ENCODE data around the gene EVI2B. TPM values are rescaled to one million over a fixed set of nuclear protein-coding genes. Genes with fewer than 3 reads are reported as not detected.

The EVI2B gene
- total RNA-seq, 1 experiment from 2014 or later, result 0.11 TPM

DNA sequence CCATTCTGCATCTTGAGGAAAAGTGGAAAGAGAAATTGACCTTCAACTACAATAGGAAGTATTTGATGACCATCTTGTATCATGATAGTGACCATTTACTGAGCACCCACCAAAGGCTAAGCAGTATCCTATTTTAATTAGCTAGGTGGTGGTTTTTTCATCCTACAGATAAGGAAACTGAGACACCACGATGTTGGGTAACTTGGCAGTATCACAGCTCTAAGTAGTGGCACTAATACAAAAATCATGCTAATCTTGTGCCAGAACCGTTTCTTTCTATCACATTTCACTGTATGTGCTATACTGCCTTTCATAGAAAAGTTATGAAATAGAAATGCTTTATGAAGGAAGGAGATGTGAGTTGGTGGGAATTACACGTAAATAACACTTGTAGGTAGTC, 2.3 kb downstream of the EVI2B start:
- Histone ChIP-seq H3K36me3 (ENCODE audit: low read depth, low read length) (no peaks in the 10 kb centered on the region), H3F3A (ENCODE audit: low read length, unreplicated experiment) (no peaks in the 10 kb centered on the region), H3K9me2 (replicated peaks; ENCODE audit: low read length) (no peaks in the 10 kb centered on the region), H3K4me2 (ENCODE audit: low read length) (no peak overlapping the region), H3K9ac (ENCODE audit: low read length) (no peak overlapping the region), H3K9me3 (ENCODE audit: low read length) (no peaks in the 10 kb centered on the region), H3K27ac (ENCODE audit: low read length) (no peak overlapping the region), H3K4me3 (ENCODE audit: low read length) (no peak overlapping the region), H2AFZ (ENCODE audit: low read length) (no peak overlapping the region), H3K4me1 (ENCODE audit: insufficient read depth, low read length) (peaks cover 17% of the 10 kb centered on the region), H3K79me2 (ENCODE audit: low read length) (no peaks in the 10 kb centered on the region), H3K27me3 (ENCODE audit: low read length) (no peaks in the 10 kb centered on the region), H4K20me1 (ENCODE audit: low read length) (no peaks in the 10 kb centered on the region)
- CTCF ChIA-PET, result no interaction called here
- ATAC-seq, result no peak
- DNase-seq, result no peak
- POLR2A ChIA-PET (ENCODE audit: unreplicated experiment), result no interaction called here
- no TSS peak for BruUV-seq (replicated peaks)
- intact Hi-C loops (cut with micrococcal nuclease), result loop anchor here (10.0 kb wide), 1 partner anchor 53 kb away; no protein-coding TSS in a partner anchor
- TF ChIP-seq EZH2phosphoT487 (IDR thresholded peaks at IDR 0.05; ENCODE audit: borderline replicate concordance, low read length) (no peak), EZH2 (IDR thresholded peaks at IDR 0.05; ENCODE audit: low read length, unreplicated experiment) (no peak), CTCF (conservative IDR thresholded peaks at IDR 0.05; ENCODE audit: low read depth, low read length) (no peak)

DNA sequence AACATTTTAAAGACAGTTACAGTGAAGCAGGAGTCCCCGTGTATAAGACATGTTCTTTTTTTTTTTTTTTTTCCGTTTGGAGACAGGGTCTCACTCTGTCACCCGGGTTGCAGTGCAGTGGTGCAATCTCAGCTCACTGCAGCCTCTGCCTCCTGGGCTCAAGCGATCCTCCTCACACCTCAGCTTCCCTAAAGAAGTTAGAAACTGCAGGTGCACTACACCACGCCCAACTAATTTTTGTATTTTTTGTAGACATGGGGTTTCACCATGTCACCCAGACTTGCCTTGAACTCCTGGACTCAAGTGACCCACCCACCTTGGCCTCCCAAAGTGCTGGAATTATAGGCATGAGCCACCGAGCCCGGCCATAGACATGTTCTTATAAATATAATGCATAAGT, 3.0 kb downstream of the EVI2B start:
- no peak overlapping the region for H3K27ac ChIP-seq (ENCODE audit: low read length)
- no peak overlapping the region for H3K4me3 ChIP-seq (ENCODE audit: low read length)
- POLR2A ChIA-PET (ENCODE audit: unreplicated experiment), result no interaction called here
- no peak overlapping the region for H3K4me2 ChIP-seq (ENCODE audit: low read length)
- no peaks in the 10 kb centered on the region for H3F3A ChIP-seq (ENCODE audit: low read length, unreplicated experiment)
- H2AFZ ChIP-seq (ENCODE audit: low read length), result no peak overlapping the region
- H3K9me2 ChIP-seq (replicated peaks; ENCODE audit: low read length), result no peaks in the 10 kb centered on the region
- H3K27me3 ChIP-seq (ENCODE audit: low read length), result no peaks in the 10 kb centered on the region
- no TSS peak for BruUV-seq (replicated peaks)
- peaks cover 17% of the 10 kb centered on the region for H3K4me1 ChIP-seq (ENCODE audit: insufficient read depth, low read length)
- H3K9ac ChIP-seq (ENCODE audit: low read length), result no peak overlapping the region
- CTCF ChIA-PET, result no interaction called here
- H3K9me3 ChIP-seq (ENCODE audit: low read length), result no peaks in the 10 kb centered on the region
- H4K20me1 ChIP-seq (ENCODE audit: low read length), result no peaks in the 10 kb centered on the region
- intact Hi-C loops (cut with micrococcal nuclease), result loop anchor here (10.0 kb wide), 1 partner anchor 54 kb away; no protein-coding TSS in a partner anchor
- DNase-seq (no peak), ATAC-seq (no peak)
- H3K36me3 ChIP-seq (ENCODE audit: low read depth, low read length), result no peaks in the 10 kb centered on the region
- no peaks in the 10 kb centered on the region for H3K79me2 ChIP-seq (ENCODE audit: low read length)
- TF ChIP-seq CTCF (conservative IDR thresholded peaks at IDR 0.05; ENCODE audit: low read depth, low read length), result no peak

- BruUV-seq (replicated peaks), result no TSS peak
- no peak overlapping the region for H3K4me2 ChIP-seq (ENCODE audit: low read length)
- H3K9me3 ChIP-seq (ENCODE audit: low read length), result no peaks in the 10 kb centered on the region
- intact Hi-C loops (cut with micrococcal nuclease), result loop anchor here (10.0 kb wide), 1 partner anchor 55 kb away; no protein-coding TSS in a partner anchor
- peaks cover 17% of the 10 kb centered on the region for H3K4me1 ChIP-seq (ENCODE audit: insufficient read depth, low read length)
- no peaks in the 10 kb centered on the region for H3F3A ChIP-seq (ENCODE audit: low read length, unreplicated experiment)
- H3K27ac ChIP-seq (ENCODE audit: low read length), result no peak overlapping the region
- ChIA-PET CTCF (no interaction called here), POLR2A (ENCODE audit: unreplicated experiment) (no interaction called here)
- no peaks in the 10 kb centered on the region for H3K79me2 ChIP-seq (ENCODE audit: low read length)
- no peak overlapping the region for H3K4me3 ChIP-seq (ENCODE audit: low read length)
- ATAC-seq, result no peak
- no peak for TF ChIP-seq EZH2 (IDR thresholded peaks at IDR 0.05; ENCODE audit: low read length, unreplicated experiment)
- no peak for TF ChIP-seq EZH2phosphoT487 (IDR thresholded peaks at IDR 0.05; ENCODE audit: borderline replicate concordance, low read length)
- TF ChIP-seq CTCF (conservative IDR thresholded peaks at IDR 0.05; ENCODE audit: low read depth, low read length), result no peak
- H3K36me3 ChIP-seq (ENCODE audit: low read depth, low read length), result no peaks in the 10 kb centered on the region
- no peaks in the 10 kb centered on the region for H4K20me1 ChIP-seq (ENCODE audit: low read length)
- H3K9me2 ChIP-seq (replicated peaks; ENCODE audit: low read length), result no peaks in the 10 kb centered on the region
- no peak overlapping the region for H2AFZ ChIP-seq (ENCODE audit: low read length)
- no peak for DNase-seq
- H3K27me3 ChIP-seq (ENCODE audit: low read length), result no peaks in the 10 kb centered on the region
- H3K9ac ChIP-seq (ENCODE audit: low read length), result no peak overlapping the region
Observed at GRCh38 chr17:31310260-31310659, 3.6 kb downstream of the EVI2B start.

All from PC-3 (cell line).